GM23338 (cell line): ENCODE measurements around the gene TPH1.

Experiments
- CREB1 ChIP-seq: fragments of 250-450 bp; sonication (Bioruptor Pico); IDR thresholded peaks from 2 replicates; pipeline ENCODE4 v1.5.0; 2020; ENCODE audit warnings: low read depth, mild to moderate bottlenecking, moderate library complexity
- EZH2 ChIP-seq: fragments of 200-600 bp; sonication (generic); IDR thresholded peaks from one replicate; pipeline ENCODE4 v1.8.0; 2017; ENCODE audit warnings: antibody characterized with exemption, mild to moderate bottlenecking, low read depth; ENCODE audit not compliant: unreplicated experiment
- EZH2phosphoT487 ChIP-seq: fragments of 200-600 bp; sonication (generic); IDR thresholded peaks from one replicate; pipeline ENCODE4 v1.8.1; 2018; ENCODE audit warnings: antibody characterized with exemption; ENCODE audit not compliant: unreplicated experiment
- JUNB ChIP-seq: IDR thresholded peaks from one replicate; pipeline ENCODE4 v1.6.1; 2016; ENCODE audit warnings: antibody characterized with exemption; ENCODE audit not compliant: unreplicated experiment
- NANOG ChIP-seq: IDR thresholded peaks from 2 replicates; pipeline ENCODE4 v1.6.1; 2016; ENCODE audit warnings: antibody characterized with exemption, borderline replicate concordance
- POLR2AphosphoS5 ChIP-seq: IDR thresholded peaks from 2 replicates; pipeline ENCODE4 v1.6.1; 2016; ENCODE audit warnings: antibody characterized with exemption, low read depth
- STAT1 ChIP-seq: IDR thresholded peaks from one replicate; pipeline ENCODE4 v1.6.1; 2016; ENCODE audit warnings: antibody characterized with exemption; ENCODE audit not compliant: unreplicated experiment
- ZNF114 ChIP-seq: fragments of 250-450 bp; sonication (Bioruptor Pico); IDR thresholded peaks from 2 replicates; pipeline ENCODE4 v1.5.0; 2020; ENCODE audit warnings: mild to moderate bottlenecking, moderate library complexity
- ZNF331 ChIP-seq: fragments of 250-450 bp; sonication (Bioruptor Pico); IDR thresholded peaks from 2 replicates; pipeline ENCODE4 v1.5.0; 2020; ENCODE audit warnings: low read depth, mild to moderate bottlenecking, moderate library complexity
- TF ChIP-seq, protein P1 (sequence below), 2 experiments: fragments of 200-600 bp in 1 of 2; sonication (generic) in 1 of 2; conservative IDR thresholded peaks; 2 replicates each; pipeline versions ENCODE4 v1.5.1 to v1.6.1; 2016 to 2017; ENCODE audit warnings: antibody characterized with exemption in 2 of 2, low read depth in 2 of 2, mild to moderate bottlenecking in 2 of 2, moderate library complexity in 1 of 2
- TF ChIP-seq, protein P2 (sequence below): IDR thresholded peaks from one replicate; pipeline ENCODE4 v1.6.1; 2018; ENCODE audit warnings: antibody characterized with exemption; ENCODE audit not compliant: unreplicated experiment
- TF ChIP-seq, protein P3 (sequence below): IDR thresholded peaks from 2 replicates; pipeline ENCODE4 v1.6.1; 2016; ENCODE audit warnings: antibody characterized with exemption
- TF ChIP-seq, protein P4 (sequence below): fragments of 250-450 bp; sonication (Bioruptor Pico); IDR thresholded peaks from 2 replicates; pipeline ENCODE4 v1.5.0; 2020; ENCODE audit warnings: mild to moderate bottlenecking, moderate library complexity

DNA sequence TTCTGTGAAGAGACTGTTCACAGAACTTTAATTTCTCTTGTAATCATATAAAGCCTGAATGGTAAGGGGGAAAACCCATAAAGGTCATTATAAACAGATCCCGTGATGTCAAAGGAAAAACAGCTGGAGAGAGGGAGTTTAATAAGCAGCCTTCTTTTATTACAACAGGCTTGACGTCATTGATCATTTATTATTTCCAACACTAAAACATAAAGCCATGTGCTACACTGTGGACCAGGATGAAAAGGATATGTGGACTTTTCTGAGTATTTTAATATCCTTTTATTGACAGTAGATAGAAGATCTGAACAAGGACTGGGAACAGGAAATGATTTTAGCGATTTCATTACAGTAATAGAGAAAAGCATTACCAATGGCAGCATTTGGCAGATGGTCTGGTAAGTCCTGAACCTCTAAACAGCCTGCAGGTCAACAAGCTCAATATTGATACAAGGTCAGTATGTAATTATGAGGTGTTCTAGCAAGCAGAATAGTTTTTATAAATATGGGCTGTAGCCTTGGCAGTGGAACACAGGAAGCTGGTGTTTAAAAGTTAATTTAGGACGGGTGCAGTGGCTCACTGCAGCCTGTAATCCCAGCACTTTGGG is 25.1 kb upstream of the TPH1 start:
- TF ChIP-seq, protein P1, sequence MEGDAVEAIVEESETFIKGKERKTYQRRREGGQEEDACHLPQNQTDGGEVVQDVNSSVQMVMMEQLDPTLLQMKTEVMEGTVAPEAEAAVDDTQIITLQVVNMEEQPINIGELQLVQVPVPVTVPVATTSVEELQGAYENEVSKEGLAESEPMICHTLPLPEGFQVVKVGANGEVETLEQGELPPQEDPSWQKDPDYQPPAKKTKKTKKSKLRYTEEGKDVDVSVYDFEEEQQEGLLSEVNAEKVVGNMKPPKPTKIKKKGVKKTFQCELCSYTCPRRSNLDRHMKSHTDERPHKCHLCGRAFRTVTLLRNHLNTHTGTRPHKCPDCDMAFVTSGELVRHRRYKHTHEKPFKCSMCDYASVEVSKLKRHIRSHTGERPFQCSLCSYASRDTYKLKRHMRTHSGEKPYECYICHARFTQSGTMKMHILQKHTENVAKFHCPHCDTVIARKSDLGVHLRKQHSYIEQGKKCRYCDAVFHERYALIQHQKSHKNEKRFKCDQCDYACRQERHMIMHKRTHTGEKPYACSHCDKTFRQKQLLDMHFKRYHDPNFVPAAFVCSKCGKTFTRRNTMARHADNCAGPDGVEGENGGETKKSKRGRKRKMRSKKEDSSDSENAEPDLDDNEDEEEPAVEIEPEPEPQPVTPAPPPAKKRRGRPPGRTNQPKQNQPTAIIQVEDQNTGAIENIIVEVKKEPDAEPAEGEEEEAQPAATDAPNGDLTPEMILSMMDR (conservative IDR thresholded peaks at IDR 0.05; ENCODE audit: low read depth in 2 of 2), result no peak
- TF ChIP-seq NANOG (no peak), EZH2 (no peak), ZNF114 (CRISPR knock-in tag) (no peak), POLR2AphosphoS5 (no peak), EZH2phosphoT487 (no peak), STAT1 (no peak), CREB1 (CRISPR knock-in tag) (no peak), JUNB (no peak), ZNF331 (CRISPR knock-in tag) (no peak)
- TF ChIP-seq, protein P2, sequence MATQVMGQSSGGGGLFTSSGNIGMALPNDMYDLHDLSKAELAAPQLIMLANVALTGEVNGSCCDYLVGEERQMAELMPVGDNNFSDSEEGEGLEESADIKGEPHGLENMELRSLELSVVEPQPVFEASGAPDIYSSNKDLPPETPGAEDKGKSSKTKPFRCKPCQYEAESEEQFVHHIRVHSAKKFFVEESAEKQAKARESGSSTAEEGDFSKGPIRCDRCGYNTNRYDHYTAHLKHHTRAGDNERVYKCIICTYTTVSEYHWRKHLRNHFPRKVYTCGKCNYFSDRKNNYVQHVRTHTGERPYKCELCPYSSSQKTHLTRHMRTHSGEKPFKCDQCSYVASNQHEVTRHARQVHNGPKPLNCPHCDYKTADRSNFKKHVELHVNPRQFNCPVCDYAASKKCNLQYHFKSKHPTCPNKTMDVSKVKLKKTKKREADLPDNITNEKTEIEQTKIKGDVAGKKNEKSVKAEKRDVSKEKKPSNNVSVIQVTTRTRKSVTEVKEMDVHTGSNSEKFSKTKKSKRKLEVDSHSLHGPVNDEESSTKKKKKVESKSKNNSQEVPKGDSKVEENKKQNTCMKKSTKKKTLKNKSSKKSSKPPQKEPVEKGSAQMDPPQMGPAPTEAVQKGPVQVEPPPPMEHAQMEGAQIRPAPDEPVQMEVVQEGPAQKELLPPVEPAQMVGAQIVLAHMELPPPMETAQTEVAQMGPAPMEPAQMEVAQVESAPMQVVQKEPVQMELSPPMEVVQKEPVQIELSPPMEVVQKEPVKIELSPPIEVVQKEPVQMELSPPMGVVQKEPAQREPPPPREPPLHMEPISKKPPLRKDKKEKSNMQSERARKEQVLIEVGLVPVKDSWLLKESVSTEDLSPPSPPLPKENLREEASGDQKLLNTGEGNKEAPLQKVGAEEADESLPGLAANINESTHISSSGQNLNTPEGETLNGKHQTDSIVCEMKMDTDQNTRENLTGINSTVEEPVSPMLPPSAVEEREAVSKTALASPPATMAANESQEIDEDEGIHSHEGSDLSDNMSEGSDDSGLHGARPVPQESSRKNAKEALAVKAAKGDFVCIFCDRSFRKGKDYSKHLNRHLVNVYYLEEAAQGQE, result no peak
- TF ChIP-seq, protein P3, sequence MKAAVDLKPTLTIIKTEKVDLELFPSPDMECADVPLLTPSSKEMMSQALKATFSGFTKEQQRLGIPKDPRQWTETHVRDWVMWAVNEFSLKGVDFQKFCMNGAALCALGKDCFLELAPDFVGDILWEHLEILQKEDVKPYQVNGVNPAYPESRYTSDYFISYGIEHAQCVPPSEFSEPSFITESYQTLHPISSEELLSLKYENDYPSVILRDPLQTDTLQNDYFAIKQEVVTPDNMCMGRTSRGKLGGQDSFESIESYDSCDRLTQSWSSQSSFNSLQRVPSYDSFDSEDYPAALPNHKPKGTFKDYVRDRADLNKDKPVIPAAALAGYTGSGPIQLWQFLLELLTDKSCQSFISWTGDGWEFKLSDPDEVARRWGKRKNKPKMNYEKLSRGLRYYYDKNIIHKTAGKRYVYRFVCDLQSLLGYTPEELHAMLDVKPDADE, result no peak
- TF ChIP-seq, protein P4, sequence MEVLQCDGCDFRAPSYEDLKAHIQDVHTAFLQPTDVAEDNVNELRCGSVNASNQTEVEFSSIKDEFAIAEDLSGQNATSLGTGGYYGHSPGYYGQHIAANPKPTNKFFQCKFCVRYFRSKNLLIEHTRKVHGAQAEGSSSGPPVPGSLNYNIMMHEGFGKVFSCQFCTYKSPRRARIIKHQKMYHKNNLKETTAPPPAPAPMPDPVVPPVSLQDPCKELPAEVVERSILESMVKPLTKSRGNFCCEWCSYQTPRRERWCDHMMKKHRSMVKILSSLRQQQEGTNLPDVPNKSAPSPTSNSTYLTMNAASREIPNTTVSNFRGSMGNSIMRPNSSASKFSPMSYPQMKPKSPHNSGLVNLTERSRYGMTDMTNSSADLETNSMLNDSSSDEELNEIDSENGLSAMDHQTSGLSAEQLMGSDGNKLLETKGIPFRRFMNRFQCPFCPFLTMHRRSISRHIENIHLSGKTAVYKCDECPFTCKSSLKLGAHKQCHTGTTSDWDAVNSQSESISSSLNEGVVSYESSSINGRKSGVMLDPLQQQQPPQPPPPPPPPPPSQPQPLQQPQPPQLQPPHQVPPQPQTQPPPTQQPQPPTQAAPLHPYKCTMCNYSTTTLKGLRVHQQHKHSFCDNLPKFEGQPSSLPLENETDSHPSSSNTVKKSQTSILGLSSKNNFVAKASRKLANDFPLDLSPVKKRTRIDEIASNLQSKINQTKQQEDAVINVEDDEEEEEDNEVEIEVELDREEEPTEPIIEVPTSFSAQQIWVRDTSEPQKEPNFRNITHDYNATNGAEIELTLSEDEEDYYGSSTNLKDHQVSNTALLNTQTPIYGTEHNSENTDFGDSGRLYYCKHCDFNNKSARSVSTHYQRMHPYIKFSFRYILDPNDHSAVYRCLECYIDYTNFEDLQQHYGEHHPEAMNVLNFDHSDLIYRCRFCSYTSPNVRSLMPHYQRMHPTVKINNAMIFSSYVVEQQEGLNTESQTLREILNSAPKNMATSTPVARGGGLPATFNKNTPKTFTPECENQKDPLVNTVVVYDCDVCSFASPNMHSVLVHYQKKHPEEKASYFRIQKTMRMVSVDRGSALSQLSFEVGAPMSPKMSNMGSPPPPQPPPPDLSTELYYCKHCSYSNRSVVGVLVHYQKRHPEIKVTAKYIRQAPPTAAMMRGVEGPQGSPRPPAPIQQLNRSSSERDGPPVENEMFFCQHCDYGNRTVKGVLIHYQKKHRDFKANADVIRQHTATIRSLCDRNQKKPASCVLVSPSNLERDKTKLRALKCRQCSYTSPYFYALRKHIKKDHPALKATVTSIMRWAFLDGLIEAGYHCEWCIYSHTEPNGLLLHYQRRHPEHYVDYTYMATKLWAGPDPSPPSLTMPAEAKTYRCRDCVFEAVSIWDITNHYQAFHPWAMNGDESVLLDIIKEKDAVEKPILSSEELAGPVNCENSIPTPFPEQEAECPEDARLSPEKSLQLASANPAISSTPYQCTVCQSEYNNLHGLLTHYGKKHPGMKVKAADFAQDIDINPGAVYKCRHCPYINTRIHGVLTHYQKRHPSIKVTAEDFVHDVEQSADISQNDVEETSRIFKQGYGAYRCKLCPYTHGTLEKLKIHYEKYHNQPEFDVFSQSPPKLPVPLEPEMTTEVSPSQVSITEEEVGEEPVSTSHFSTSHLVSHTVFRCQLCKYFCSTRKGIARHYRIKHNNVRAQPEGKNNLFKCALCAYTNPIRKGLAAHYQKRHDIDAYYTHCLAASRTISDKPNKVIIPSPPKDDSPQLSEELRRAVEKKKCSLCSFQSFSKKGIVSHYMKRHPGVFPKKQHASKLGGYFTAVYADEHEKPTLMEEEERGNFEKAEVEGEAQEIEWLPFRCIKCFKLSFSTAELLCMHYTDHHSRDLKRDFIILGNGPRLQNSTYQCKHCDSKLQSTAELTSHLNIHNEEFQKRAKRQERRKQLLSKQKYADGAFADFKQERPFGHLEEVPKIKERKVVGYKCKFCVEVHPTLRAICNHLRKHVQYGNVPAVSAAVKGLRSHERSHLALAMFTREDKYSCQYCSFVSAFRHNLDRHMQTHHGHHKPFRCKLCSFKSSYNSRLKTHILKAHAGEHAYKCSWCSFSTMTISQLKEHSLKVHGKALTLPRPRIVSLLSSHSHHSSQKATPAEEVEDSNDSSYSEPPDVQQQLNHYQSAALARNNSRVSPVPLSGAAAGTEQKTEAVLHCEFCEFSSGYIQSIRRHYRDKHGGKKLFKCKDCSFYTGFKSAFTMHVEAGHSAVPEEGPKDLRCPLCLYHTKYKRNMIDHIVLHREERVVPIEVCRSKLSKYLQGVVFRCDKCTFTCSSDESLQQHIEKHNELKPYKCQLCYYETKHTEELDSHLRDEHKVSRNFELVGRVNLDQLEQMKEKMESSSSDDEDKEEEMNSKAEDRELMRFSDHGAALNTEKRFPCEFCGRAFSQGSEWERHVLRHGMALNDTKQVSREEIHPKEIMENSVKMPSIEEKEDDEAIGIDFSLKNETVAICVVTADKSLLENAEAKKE (CRISPR knock-in tag), result no peak
